NCI-H2107 (cell line): ENCODE data around the gene LYPD6B.

ENCODE experiments used
- DNase-seq: peaks from one replicate; lab custom pipeline; 2025; lab: John Stamatoyannopoulos, UW

The LYPD6B gene

GRCh38 chr2:149038442-149039212 lies at the start of gene LYPD6B:
Gene LYPD6B (plus strand): TSS chr2:149038699. CDS start chr2:149130949, 92,250 bp downstream.
- DNase-seq = no peak

GRCh38 chr2:148989882-148990493 lies 48.5 kb upstream of the LYPD6B start:
- DNase-seq = peak; percentile 51

GRCh38 chr2:148990968-148991367 lies 47.5 kb upstream of the LYPD6B start:
- no peak for DNase-seq

GRCh38 chr2:148992448-148992847 lies 46.1 kb upstream of the LYPD6B start:
- DNase-seq = no peak

- no peak for DNase-seq
These were observed 45.1 kb upstream of the LYPD6B start for GRCh38 chr2:148993351-148993750.

GRCh38 chr2:148994341-148994740 lies 44.2 kb upstream of the LYPD6B start:
- no peak for DNase-seq

- no peak for DNase-seq
These were observed 41.7 kb upstream of the LYPD6B start for GRCh38 chr2:148996805-148997204.

GRCh38 chr2:148998165-148998830 lies 40.2 kb upstream of the LYPD6B start:
- no peak for DNase-seq

- no peak for DNase-seq
These were observed 39.7 kb upstream of the LYPD6B start for GRCh38 chr2:148998831-148999200.

GRCh38 chr2:148999451-148999921 lies 39.0 kb upstream of the LYPD6B start:
- DNase-seq = no peak

GRCh38 chr2:149000158-149000938 lies 38.2 kb upstream of the LYPD6B start:
- DNase-seq = no peak

GRCh38 chr2:149001496-149001895 lies 37.0 kb upstream of the LYPD6B start:
- DNase-seq = no peak

GRCh38 chr2:149002378-149002890 lies 36.1 kb upstream of the LYPD6B start:
- DNase-seq = no peak

GRCh38 chr2:149002891-149003740 lies 35.4 kb upstream of the LYPD6B start:
- DNase-seq = no peak

- DNase-seq = no peak
These were observed 33.7 kb upstream of the LYPD6B start for GRCh38 chr2:149004836-149005235.

GRCh38 chr2:149005471-149006077 lies 32.9 kb upstream of the LYPD6B start:
- no peak for DNase-seq

- no peak for DNase-seq
These were observed 31.5 kb upstream of the LYPD6B start for GRCh38 chr2:149006883-149007543.

- no peak for DNase-seq
These were observed 30.1 kb upstream of the LYPD6B start for GRCh38 chr2:149008381-149008780.

GRCh38 chr2:149009576-149010461 lies 28.7 kb upstream of the LYPD6B start:
- no peak for DNase-seq
